HEK293 (cell line): Measurements from ENCODE around the gene COL8A1.

Experiments
- CTCF ChIP-seq: fragments of 450-650 bp; formaldehyde crosslinking; IDR thresholded peaks from 2 replicates; pipeline ENCODE4 v1.5.1; 2016; ENCODE audit warnings: missing biosample characterization, missing genetic modification characterization
- FEZF1 ChIP-seq: fragments of 450-650 bp; formaldehyde crosslinking; IDR thresholded peaks from 2 replicates; pipeline ENCODE4 v1.5.1; 2016; ENCODE audit warnings: missing biosample characterization, missing genetic modification characterization
- RBAK ChIP-seq: fragments of 450-650 bp; formaldehyde crosslinking; IDR thresholded peaks from 2 replicates; pipeline ENCODE4 v1.5.1; 2016; ENCODE audit warnings: missing biosample characterization, missing genetic modification characterization
- SALL2 ChIP-seq: fragments of 450-650 bp; formaldehyde crosslinking; IDR thresholded peaks from 2 replicates; pipeline ENCODE4 v1.5.0; 2017; ENCODE audit warnings: missing biosample characterization, mild to moderate bottlenecking, missing genetic modification characterization, borderline replicate concordance
- ZBTB20 ChIP-seq: fragments of 450-650 bp; formaldehyde crosslinking; IDR thresholded peaks from 2 replicates; pipeline ENCODE4 v1.5.1; 2016; ENCODE audit warnings: missing biosample characterization, missing genetic modification characterization
- ZNF23 ChIP-seq: fragments of 450-650 bp; formaldehyde crosslinking; IDR thresholded peaks from 2 replicates; pipeline ENCODE4 v1.5.1; 2016; ENCODE audit warnings: missing biosample characterization, missing genetic modification characterization, borderline replicate concordance
- ZNF335 ChIP-seq: fragments of 450-650 bp; formaldehyde crosslinking; conservative IDR thresholded peaks from 2 replicates; pipeline ENCODE4 v1.5.1; 2016; ENCODE audit warnings: missing biosample characterization, missing genetic modification characterization
- ZNF398 ChIP-seq: fragments of 450-650 bp; formaldehyde crosslinking; IDR thresholded peaks from 2 replicates; pipeline ENCODE4 v1.5.1; 2017; ENCODE audit warnings: missing biosample characterization, missing genetic modification characterization
- TF ChIP-seq, protein P1 (sequence below): fragments of 450-650 bp; formaldehyde crosslinking; IDR thresholded peaks from 2 replicates; pipeline ENCODE4 v1.5.1; 2016; ENCODE audit warnings: missing biosample characterization, missing genetic modification characterization
- TF ChIP-seq, protein P2 (sequence below): fragments of 450-650 bp; formaldehyde crosslinking; IDR thresholded peaks from 2 replicates; pipeline ENCODE4 v1.5.1; 2016; ENCODE audit warnings: missing biosample characterization, missing genetic modification characterization
- TF ChIP-seq, protein P3 (sequence below): fragments of 450-650 bp; formaldehyde crosslinking; IDR thresholded peaks from 2 replicates; pipeline ENCODE4 v1.5.1; 2016; ENCODE audit warnings: missing biosample characterization, missing genetic modification characterization

GRCh38 chr3:99712291-99712954, 74.0 kb downstream of the COL8A1 start:
- TF ChIP-seq ZNF398 (tag by site-specific recombination) (no peak), ZNF23 (tag by site-specific recombination) (no peak), CTCF (tag by site-specific recombination) (no peak), SALL2 (no peak), ZBTB20 (tag by site-specific recombination) (no peak), ZNF335 (tag by site-specific recombination) (no peak), FEZF1 (tag by site-specific recombination) (no peak), RBAK (tag by site-specific recombination) (no peak)
- TF ChIP-seq, protein P1, sequence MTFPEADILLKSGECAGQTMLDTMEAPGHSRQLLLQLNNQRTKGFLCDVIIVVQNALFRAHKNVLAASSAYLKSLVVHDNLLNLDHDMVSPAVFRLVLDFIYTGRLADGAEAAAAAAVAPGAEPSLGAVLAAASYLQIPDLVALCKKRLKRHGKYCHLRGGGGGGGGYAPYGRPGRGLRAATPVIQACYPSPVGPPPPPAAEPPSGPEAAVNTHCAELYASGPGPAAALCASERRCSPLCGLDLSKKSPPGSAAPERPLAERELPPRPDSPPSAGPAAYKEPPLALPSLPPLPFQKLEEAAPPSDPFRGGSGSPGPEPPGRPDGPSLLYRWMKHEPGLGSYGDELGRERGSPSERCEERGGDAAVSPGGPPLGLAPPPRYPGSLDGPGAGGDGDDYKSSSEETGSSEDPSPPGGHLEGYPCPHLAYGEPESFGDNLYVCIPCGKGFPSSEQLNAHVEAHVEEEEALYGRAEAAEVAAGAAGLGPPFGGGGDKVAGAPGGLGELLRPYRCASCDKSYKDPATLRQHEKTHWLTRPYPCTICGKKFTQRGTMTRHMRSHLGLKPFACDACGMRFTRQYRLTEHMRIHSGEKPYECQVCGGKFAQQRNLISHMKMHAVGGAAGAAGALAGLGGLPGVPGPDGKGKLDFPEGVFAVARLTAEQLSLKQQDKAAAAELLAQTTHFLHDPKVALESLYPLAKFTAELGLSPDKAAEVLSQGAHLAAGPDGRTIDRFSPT (tag by site-specific recombination), result no peak
- TF ChIP-seq, protein P2, sequence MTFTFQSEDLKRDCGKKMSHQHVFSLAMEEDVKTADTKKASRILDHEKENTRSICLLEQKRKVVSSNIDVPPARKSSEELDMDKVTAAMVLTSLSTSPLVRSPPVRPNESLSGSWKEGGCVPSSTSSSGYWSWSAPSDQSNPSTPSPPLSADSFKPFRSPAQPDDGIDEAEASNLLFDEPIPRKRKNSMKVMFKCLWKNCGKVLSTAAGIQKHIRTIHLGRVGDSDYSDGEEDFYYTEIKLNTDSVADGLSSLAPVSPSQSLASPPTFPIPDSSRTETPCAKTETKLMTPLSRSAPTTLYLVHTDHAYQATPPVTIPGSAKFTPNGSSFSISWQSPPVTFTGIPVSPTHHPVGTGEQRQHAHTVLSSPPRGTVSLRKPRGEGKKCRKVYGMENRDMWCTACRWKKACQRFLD, result no peak
- TF ChIP-seq, protein P3, sequence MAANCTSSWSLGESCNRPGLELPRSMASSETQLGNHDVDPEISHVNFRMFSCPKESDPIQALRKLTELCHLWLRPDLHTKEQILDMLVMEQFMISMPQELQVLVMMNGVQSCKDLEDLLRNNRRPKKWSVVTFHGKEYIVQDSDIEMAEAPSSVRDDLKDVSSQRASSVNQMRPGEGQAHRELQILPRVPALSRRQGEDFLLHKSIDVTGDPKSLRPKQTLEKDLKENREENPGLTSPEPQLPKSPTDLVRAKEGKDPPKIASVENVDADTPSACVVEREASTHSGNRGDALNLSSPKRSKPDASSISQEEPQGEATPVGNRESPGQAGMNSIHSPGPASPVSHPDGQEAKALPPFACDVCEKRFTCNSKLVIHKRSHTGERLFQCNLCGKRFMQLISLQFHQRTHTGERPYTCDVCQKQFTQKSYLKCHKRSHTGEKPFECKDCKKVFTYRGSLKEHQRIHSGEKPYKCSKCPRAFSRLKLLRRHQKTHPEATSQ (tag by site-specific recombination), result no peak
